GM19468 (cell line): ENCODE results near the gene VPS26A.

Experiments
- ATAC-seq: cut with Tn5 transposase; IDR thresholded peaks from one replicate; pipeline ENCODE4 v1.9.1; 2021; ENCODE audit warnings: mild to moderate bottlenecking, moderate library complexity, moderate number of reproducible peaks; ENCODE audit not compliant: unreplicated experiment; ENCODE audit errors: extremely low read depth

VPS26A gene

DNA sequence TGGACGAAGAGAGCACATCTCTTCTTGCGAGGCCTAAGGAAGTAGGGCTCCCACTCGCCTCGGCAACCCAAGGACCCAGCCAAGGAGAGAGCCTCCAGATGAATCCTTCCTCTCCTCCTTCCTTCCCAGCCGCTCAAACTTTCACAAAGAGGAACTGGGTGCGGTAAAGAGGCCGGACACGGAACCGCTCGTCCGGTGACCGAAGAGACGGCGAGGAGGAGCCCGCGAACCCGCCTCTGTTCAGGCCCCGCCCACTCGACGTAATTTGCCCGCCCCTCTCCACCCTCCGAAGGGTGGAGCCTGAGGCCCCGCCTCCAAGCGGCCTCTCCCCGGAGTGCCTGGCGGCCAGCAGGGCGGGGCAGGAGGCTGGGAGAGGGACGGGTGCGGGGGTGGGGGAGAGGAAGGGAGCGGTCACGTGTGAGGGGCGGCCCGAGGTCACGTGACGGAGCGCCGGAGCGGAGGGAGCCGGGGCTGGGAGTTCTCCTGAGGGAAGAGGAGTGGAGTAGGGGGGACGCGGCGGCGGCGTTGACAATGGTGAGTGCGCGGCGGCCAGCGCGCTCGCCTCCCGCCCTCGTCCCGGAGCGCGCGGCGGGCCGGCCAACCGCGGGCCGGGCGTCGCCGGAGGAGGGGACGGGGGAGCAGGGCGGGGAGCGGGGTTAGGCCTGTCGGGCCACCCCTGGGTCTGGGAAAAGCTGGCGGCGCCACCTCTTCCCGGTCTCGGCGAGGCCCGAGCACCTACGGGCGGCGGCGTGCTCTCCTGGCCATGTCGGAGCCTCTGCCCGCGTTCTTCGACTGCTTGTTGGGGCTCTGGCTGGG, at the start of gene VPS26A:
Gene VPS26A, plus strand, starts transcription at position 432 of the 816 bp plus-strand sequence. Its CDS starts 100 bp downstream, at position 532.
- peak; percentile 70 for ATAC-seq

DNA sequence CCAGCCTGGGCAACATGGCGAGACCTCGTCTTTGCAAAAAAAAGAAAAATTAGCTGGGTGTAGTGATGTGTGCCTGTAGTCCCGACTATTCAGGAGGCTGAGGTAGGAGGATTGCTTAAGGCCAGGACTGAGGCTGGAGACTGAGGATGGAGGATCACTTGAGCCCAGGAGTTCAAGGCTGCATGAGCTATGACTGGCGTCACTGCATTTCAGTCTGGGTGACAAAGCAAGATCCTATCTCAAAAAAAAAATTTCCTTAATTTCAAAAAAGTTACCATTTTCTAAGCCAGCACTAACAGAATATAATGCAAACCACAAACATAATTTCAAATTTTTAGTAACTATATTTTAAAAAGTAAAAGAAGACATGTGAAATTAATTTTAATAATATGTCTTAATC, 49.4 kb upstream of the VPS26A start:
- ATAC-seq, result no peak

DNA sequence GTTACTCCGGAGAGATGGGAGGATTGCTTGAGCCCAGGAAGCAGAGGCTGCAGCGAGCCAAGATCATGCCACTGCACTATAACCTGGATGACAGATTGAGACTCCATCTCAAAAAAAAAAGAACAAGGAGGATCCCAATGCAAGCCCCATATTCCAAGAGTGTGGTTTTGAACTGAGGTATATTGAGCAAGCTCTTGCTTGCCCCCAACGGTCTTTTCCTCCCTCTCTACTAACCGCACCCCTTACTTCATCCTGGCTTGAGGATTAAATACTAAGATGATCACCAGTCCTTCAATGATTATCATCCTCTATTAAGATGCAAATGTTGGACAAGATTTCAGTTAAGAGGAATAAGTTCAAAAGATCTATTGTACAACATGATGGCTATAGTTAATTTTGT, 48.5 kb upstream of the VPS26A start:
- no peak for ATAC-seq

- no peak for ATAC-seq
Observed at GRCh38 chr10:69078311-69078710, 45.7 kb upstream of the VPS26A start.

GRCh38 chr10:69080226-69080625, 43.8 kb upstream of the VPS26A start:
- ATAC-seq, result no peak

DNA sequence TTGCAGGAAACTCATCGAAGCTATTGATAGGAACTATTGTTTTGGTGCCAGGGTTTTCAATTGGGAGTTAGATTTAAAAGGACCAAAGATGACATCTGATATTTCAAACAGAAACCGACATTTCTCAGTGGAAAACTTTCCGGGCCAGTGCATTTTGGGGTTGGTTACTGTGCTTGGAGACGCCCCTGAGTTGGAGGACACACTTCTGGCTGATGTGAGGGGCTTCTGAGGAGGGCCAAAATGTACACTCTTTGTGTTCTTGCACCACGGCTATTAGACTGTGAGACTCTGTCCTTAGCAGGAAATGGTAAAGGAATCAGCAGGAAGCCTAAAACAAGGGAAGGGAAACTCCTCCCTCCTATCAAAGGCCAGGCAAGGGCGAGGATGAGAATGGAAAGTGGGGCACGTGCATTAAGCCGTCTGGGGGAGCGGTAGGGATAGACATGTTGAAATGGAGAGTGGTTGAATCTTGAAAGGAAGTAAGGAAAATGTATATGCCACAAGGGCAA, 37.9 kb upstream of the VPS26A start:
- no peak for ATAC-seq

- peak; percentile 27 for ATAC-seq
Observed at GRCh38 chr10:69087590-69088470, 36.1 kb upstream of the VPS26A start, which contains the start of gene SRGN. Gene SRGN (plus strand): TSS chr10:69088103. CDS start chr10:69088158, 55 bp downstream.

DNA sequence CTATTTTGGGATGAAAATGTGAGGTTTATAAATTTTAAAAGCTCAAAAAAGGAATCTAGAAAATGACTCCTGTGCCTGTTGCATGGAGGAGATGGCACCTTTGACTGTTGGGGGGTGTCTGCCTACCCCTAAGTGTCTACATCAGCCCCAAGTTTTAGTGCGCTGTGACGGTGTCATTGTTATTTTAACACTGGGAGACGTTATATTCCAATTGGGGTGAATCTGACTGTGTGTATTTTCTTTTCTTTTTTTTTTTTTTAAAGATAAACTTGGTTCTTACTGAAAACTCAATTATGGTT, 35.6 kb upstream of the VPS26A start:
- no peak for ATAC-seq

DNA sequence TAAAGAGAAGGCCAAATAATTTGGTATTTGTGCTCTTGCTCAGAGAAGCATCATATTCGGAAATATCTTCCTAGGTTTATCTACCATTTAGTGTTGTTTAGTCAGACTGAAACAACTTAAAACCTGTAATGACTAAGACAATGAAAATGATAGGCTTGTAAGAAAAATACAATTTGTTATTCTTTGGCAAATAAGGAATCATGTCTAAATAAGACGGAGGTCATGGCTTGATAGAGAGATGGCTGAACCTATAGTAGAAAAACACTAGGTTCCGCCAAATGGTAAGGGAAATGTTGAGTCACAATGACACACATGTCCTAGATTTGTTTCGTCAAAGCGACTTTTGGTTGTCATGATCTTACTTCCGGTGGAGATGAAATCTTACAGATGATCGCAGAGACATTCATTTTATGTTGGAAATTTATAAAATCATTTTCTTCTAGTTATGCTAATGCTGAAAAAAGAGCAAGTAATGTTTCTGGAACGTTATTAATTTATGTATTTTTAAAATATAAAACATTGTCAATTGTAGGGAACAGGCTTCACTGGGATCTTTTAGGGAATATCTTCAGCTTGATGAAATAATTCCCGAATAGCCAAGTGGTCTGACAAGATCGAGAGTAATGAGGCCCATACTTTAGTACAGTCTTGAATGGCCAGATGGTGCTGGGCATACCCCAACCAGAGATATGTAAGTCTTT, 35.0 kb upstream of the VPS26A start:
- ATAC-seq, result no peak

DNA sequence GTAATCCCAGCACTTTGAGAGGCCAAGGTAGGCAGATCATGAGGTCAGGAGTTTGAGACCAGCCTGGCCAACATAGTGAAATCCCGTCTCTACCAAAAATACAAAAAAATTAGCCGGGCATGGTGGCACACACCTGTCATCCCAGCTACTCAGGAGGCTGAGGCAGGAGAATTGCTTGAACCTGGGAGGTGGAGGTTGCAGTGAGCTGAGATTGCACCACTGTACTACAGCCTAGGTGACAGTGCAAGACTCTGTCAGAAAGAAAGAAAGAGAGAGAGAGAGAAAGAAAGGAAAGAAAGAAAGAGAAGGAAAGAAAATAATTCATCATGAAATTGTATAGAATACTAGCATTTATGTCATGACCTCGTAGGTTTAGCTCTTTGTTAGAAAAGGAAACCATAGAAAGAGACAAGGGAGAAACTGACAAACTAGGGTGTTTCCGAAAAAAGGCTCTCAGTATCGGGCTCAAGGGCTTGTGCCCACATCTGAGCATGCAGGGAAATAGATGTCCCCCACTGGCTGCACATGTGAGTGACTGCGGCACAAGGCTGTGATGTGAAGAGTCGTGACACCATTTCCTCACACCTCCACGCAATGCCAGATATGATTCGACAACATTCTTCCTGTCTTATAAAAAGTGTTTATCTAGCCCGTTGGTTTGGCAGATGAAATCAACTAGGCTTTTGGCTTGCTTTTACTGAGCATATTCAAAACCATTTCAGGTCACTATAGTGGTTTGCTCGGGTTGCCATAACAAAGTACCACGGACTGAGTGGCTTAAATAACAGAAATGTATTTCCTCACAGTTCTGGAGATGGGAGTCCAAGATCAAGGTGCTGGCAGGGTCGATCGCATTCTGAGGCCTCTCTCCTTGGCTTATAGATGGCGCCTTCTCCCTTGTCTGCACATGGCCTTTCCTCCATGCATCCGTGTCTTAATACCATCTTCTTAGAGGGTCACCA, 34.1 kb upstream of the VPS26A start:
- ATAC-seq, result peak; percentile 40

DNA sequence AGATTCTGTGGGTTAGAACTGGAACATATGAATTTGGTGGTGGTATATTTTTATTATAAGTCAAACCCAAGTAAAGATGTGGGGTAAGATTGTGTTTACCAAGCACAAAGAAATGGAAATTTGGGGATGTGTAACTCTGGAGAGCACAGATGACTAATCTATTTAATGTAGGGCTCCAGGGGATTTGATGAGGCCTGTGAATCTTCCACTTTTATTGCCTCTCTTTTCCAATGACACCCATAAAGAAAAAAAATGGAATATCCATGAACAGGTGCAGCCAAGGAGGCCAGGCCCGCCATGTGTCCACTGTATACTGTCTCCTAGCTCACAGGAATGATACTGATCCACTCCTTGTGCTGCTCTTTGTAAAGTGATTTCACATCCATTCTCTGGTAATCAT, 33.3 kb upstream of the VPS26A start:
- ATAC-seq, result no peak

DNA sequence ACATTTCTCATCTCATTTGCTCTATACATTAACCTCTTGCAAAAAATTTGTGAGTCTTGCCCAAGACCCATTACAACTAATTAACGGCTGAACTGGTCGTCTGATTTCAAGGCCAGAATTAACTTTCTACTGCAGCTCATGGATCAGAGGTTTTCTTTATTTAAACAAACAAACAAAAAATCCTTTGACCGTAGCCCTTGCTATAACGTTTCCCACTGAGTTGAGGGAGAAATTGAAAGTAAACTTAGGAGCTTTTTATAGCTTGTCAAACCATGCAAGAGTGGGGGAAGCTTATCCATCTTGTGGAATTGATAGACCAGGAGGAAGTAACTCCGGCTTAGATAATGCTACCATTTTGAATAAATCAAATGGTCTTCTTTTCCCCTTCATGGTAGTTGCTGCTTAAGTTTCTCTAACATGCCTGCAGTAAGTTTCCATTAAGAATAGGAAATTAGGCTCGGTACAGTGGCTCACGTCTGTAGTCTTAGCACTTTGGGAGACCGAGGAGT, 32.8 kb upstream of the VPS26A start:
- no peak for ATAC-seq

DNA sequence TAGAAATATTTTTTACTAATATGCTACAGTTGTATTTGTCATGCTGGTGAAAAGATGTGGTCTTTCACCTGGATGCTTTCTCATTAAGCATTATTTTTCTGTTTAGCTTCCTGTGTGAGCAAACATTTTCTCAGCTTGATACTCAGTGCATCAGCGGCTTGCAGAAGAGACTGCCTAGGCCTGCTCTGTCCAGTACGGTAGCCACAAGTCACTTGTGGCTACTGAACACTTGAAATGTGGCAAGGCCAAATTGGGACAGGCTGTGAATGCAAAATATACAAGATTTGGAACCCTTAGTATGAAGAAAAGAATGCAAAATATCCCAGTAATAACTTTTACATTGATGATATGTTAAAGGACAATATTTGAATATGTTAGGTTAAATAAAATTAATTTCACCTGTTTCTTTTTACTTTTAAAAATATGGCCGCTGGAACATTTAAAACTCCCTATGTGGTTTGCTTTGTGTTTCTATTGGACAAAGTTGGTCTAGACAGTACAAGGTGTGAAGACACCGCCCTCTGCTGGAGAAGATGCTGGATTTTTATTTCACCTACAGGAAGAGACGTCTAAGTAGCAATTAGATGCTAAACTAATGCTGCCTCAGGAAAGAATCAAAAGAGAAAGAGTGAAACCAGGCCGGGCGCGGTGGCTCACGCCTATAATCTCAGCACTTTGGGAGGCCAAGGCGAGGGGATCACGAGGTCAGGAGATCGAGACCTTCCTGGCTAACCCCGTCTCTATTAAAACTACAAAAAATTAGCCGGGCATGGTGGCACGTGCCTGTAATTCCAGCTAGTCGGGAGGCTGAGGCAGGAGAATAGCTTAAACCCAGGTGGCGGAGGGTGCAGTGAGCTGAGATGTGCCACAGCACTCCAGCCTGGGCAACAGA, 30.8 kb upstream of the VPS26A start:
- no peak for ATAC-seq

DNA sequence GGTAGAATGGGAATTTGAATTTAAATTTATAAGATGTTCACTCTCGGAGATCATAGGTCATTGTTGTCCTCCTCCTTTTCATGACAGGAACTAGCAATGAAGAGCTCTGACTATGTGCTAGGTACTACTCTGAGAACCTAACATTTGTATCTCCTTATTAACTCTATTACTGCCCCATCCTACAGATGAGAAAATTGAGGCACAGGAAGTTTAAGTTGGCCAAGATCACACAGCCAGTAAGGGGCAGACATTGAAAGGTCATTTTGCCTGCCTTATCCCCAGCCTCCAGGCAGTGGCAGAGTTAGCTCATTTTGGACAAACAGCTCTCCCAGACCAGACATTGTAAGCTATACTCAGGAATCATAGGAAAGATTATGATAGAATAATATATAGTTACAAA, 30.0 kb upstream of the VPS26A start:
- ATAC-seq, result no peak

DNA sequence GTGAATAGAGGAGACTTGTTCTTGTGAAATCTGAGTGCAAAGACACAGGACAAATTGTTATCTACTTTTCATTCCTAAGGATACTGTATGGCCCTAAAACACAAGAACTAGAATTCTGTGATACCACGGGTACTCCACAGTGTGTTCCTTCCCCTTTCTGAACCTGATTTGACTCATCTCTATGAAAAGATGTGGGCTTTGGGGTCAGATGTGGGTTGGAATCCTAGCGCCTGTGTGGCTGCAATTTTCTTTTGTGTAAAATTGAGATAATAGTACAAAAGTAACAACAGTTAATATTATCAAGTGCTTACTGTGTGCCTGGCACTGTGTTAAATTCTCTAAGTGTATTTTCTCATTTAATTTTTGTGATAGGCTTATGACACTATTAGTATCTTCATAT, 27.9 kb upstream of the VPS26A start:
- ATAC-seq, result no peak

- ATAC-seq, result no peak
Observed at GRCh38 chr10:69097729-69098128, 26.2 kb upstream of the VPS26A start.

DNA sequence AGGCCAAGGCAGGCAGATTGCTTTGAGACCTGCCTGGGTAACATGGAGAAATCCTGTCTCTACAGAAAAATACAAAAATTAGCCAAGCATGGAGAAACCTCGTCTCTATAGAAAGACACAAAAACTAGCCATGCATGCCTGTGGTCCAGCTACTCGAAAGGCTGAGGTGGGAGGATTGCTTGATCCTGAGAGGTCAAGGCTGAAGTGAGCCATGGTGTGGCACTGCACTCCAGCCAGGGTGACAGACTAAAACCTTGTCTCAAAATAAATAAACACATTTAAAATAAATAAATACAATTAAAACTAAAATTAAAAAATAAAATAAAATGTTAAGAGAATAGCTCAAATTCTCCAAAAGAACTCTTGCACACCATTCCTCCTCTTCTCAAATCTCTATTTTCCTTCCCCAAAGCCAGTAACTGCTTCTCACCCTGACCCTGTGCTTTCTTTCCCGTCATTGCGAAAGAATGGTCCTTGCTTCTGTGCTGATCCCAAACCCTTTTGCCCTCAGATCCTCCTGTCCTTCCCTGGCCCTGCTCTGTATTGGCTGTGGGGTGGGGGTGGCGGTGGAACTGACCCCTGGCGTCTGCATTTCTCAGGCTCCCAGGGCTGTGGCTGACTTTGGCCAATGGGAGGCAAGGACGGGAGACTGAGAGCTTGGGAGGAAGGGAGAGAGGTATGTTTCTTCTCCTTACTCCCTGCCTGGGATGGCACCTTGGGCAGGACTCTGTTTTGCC, 23.7 kb upstream of the VPS26A start:
- no peak for ATAC-seq
